ENCODE data around the gene CLDN1.
"Not testable (repeated sequence)": the region's sequence is repeated elsewhere in the genome, so short reads cannot be mapped to it uniquely, and the experiment has no call there.

The CLDN1 gene

GRCh38 chr3:190272747-190273146 lies 49.5 kb downstream of the CLDN1 start:
- no peaks in the 10 kb centered on the region for H4K20me1 ChIP-seq (ENCODE audit: insufficient read depth, low read length)
- H3K4me1 ChIP-seq (ENCODE audit: insufficient read depth, low read length): no peaks in the 10 kb centered on the region
- TF ChIP-seq EZH2 (IDR thresholded peaks at IDR 0.05; ENCODE audit: borderline replicate concordance, low read depth, low read length, severe bottlenecking): no peak
- no peak for TF ChIP-seq CTCF (IDR thresholded peaks at IDR 0.05; ENCODE audit: borderline replicate concordance, extremely low read depth, low read length, poor library complexity, severe bottlenecking)
- ATAC-seq (ENCODE audit: insufficient read depth, low read depth) (no peak), DNase-seq (no peak)
- H3K27ac ChIP-seq (ENCODE audit: low read length): no peak overlapping the region
- no peaks in the 10 kb centered on the region for H3K27me3 ChIP-seq (ENCODE audit: insufficient read depth, low read length, poor library complexity)
- H3K9ac ChIP-seq (ENCODE audit: low read depth, low read length): no peak overlapping the region
- no peak overlapping the region for H3K4me3 ChIP-seq (ENCODE audit: low read depth in 1 of 2, low read length in 2 of 2)
- no peak overlapping the region for H2AFZ ChIP-seq (ENCODE audit: low read depth, low read length)
- no peaks in the 10 kb centered on the region for H3K36me3 ChIP-seq (ENCODE audit: insufficient read depth, low read length)
- no peaks in the 10 kb centered on the region for H3K9me3 ChIP-seq (ENCODE audit: insufficient read depth, low read length, severe bottlenecking)
- no peaks in the 10 kb centered on the region for H3K79me2 ChIP-seq (ENCODE audit: insufficient read depth, low read length)
- no peak overlapping the region for H3K4me2 ChIP-seq (ENCODE audit: insufficient read depth, low read length)

GRCh38 chr3:190269101-190269500 lies 53.1 kb downstream of the CLDN1 start:
- TF ChIP-seq EZH2 (IDR thresholded peaks at IDR 0.05; ENCODE audit: borderline replicate concordance, low read depth, low read length, severe bottlenecking) (no peak), CTCF (IDR thresholded peaks at IDR 0.05; ENCODE audit: borderline replicate concordance, extremely low read depth, low read length, poor library complexity, severe bottlenecking) (no peak)
- DNase-seq: no peak
- Histone ChIP-seq H3K79me2 (ENCODE audit: insufficient read depth, low read length) (no peaks in the 10 kb centered on the region), H2AFZ (ENCODE audit: low read depth, low read length) (no peak overlapping the region), H3K27me3 (ENCODE audit: insufficient read depth, low read length, poor library complexity) (no peaks in the 10 kb centered on the region), H3K4me3 (ENCODE audit: low read depth in 1 of 2, low read length in 2 of 2) (no peak overlapping the region), H3K36me3 (ENCODE audit: insufficient read depth, low read length) (no peaks in the 10 kb centered on the region), H3K4me2 (ENCODE audit: insufficient read depth, low read length) (no peak overlapping the region), H3K9ac (ENCODE audit: low read depth, low read length) (no peak overlapping the region), H3K4me1 (ENCODE audit: insufficient read depth, low read length) (no peaks in the 10 kb centered on the region), H3K9me3 (ENCODE audit: insufficient read depth, low read length, severe bottlenecking) (no peaks in the 10 kb centered on the region), H4K20me1 (ENCODE audit: insufficient read depth, low read length) (no peaks in the 10 kb centered on the region), H3K27ac (ENCODE audit: low read length) (no peak overlapping the region)
- no peak for ATAC-seq (ENCODE audit: insufficient read depth, low read depth)

- H3K27ac ChIP-seq (ENCODE audit: low read length); H3K79me2 ChIP-seq (ENCODE audit: insufficient read depth, low read length); H3K9ac ChIP-seq (ENCODE audit: low read depth, low read length); H4K20me1 ChIP-seq (ENCODE audit: insufficient read depth, low read length); ATAC-seq (ENCODE audit: insufficient read depth, low read depth); H3K9me3 ChIP-seq (ENCODE audit: insufficient read depth, low read length, severe bottlenecking); DNase-seq; H3K36me3 ChIP-seq (ENCODE audit: insufficient read depth, low read length); H2AFZ ChIP-seq (ENCODE audit: low read depth, low read length); H3K4me2 ChIP-seq (ENCODE audit: insufficient read depth, low read length); H3K4me3 ChIP-seq (ENCODE audit: low read depth in 1 of 2, low read length in 2 of 2); H3K27me3 ChIP-seq (ENCODE audit: insufficient read depth, low read length, poor library complexity); H3K4me1 ChIP-seq (ENCODE audit: insufficient read depth, low read length): not testable (repeated sequence)
Observed at GRCh38 chr3:190267464-190267863, 54.8 kb downstream of the CLDN1 start.

GRCh38 chr3:190266913-190267290 lies 55.3 kb downstream of the CLDN1 start:
- H3K79me2 ChIP-seq (ENCODE audit: insufficient read depth, low read length): no peaks in the 10 kb centered on the region
- H3K4me1 ChIP-seq (ENCODE audit: insufficient read depth, low read length): no peaks in the 10 kb centered on the region
- H3K27ac ChIP-seq (ENCODE audit: low read length): no peak overlapping the region
- DNase-seq: no peak
- no peak for ATAC-seq (ENCODE audit: insufficient read depth, low read depth)
- TF ChIP-seq CTCF (IDR thresholded peaks at IDR 0.05; ENCODE audit: borderline replicate concordance, extremely low read depth, low read length, poor library complexity, severe bottlenecking): no peak
- no peak for TF ChIP-seq EZH2 (IDR thresholded peaks at IDR 0.05; ENCODE audit: borderline replicate concordance, low read depth, low read length, severe bottlenecking)
- no peaks in the 10 kb centered on the region for H3K9me3 ChIP-seq (ENCODE audit: insufficient read depth, low read length, severe bottlenecking)
- no peak overlapping the region for H3K9ac ChIP-seq (ENCODE audit: low read depth, low read length)
- H4K20me1 ChIP-seq (ENCODE audit: insufficient read depth, low read length): no peaks in the 10 kb centered on the region
- no peaks in the 10 kb centered on the region for H3K36me3 ChIP-seq (ENCODE audit: insufficient read depth, low read length)
- H2AFZ ChIP-seq (ENCODE audit: low read depth, low read length): no peak overlapping the region
- H3K4me2 ChIP-seq (ENCODE audit: insufficient read depth, low read length): no peak overlapping the region
- H3K4me3 ChIP-seq (ENCODE audit: low read depth in 1 of 2, low read length in 2 of 2): no peak overlapping the region
- no peaks in the 10 kb centered on the region for H3K27me3 ChIP-seq (ENCODE audit: insufficient read depth, low read length, poor library complexity)
